H9 (cell line): Measurements from ENCODE around the gene ATAD3C. TPM values are rescaled to one million over a fixed set of nuclear protein-coding genes. Genes with fewer than 3 reads are reported as not detected.
A peak's percentile ranks its signal among the peaks of the same experiment; 100 is the strongest.

Experiments
- DNase-seq: peaks from one replicate; pipeline ENCODE4 v3.0.0-alpha.2; 2017
- H2AFZ ChIP-seq: one replicate; pipeline ENCODE4 v1.6.1; 2013; ENCODE audit warnings: mild to moderate bottlenecking, low read length, control low read depth, moderate library complexity
- H2AK5ac ChIP-seq: 2 replicates; pipeline ENCODE4 v1.6.1; 2013; ENCODE audit warnings: low read length, control low read depth, mixed read lengths; ENCODE audit not compliant: insufficient read length
- H2BK120ac ChIP-seq: one replicate; pipeline ENCODE4 v1.6.1; 2013; ENCODE audit warnings: low read depth, mild to moderate bottlenecking, low read length, control low read depth, inconsistent platforms; ENCODE audit not compliant: poor library complexity, severe bottlenecking
- H2BK12ac ChIP-seq: 2 replicates; pipeline ENCODE4 v1.6.1; 2013; ENCODE audit warnings: low read length, control low read depth, mixed read lengths, low read depth; ENCODE audit not compliant: insufficient read length
- H2BK15ac ChIP-seq: 2 replicates; pipeline ENCODE4 v1.6.1; 2013; ENCODE audit warnings: low read depth, low read length, control low read depth
- H2BK20ac ChIP-seq: one replicate; pipeline ENCODE4 v1.6.1; 2013; ENCODE audit warnings: low read depth, mild to moderate bottlenecking, low read length, control low read depth, inconsistent platforms; ENCODE audit not compliant: poor library complexity, severe bottlenecking
- H2BK5ac ChIP-seq: 2 replicates; pipeline ENCODE4 v1.6.1; 2013; ENCODE audit warnings: low read length, control low read depth, mixed read lengths; ENCODE audit not compliant: insufficient read length
- H3K14ac ChIP-seq: 2 replicates; pipeline ENCODE4 v1.6.1; 2013; ENCODE audit warnings: low read length, control low read depth; ENCODE audit not compliant: insufficient read depth
- H3K18ac ChIP-seq: 2 replicates; pipeline ENCODE4 v1.6.1; 2013; ENCODE audit warnings: low read depth, mild to moderate bottlenecking, mixed read lengths, low read length, control low read depth; ENCODE audit not compliant: insufficient read length
- H3K23ac ChIP-seq: 2 replicates; pipeline ENCODE4 v1.6.1; 2013; ENCODE audit warnings: low read length, control low read depth, mixed read lengths, low read depth; ENCODE audit not compliant: insufficient read length
- H3K23me2 ChIP-seq: 2 replicates; pipeline ENCODE4 v1.6.1; 2013; ENCODE audit warnings: low read depth, mild to moderate bottlenecking, mixed read lengths, low read length, control low read depth; ENCODE audit not compliant: insufficient read length, poor library complexity, severe bottlenecking
- H3K27ac ChIP-seq: 2 replicates; pipeline ENCODE4 v1.5.1; 2013; ENCODE audit warnings: low read length, control low read depth, mixed read lengths, low read depth; ENCODE audit not compliant: insufficient read length
- H3K27me3 ChIP-seq: 2 replicates; pipeline ENCODE4 v1.6.1; 2013; ENCODE audit warnings: low read length, control low read depth, inconsistent platforms; ENCODE audit not compliant: insufficient read depth
- H3K4ac ChIP-seq: 2 replicates; pipeline ENCODE4 v1.6.1; 2013; ENCODE audit warnings: low read depth, mild to moderate bottlenecking, control low read depth, inconsistent platforms, low read length, moderate library complexity
- H3K4me1 ChIP-seq: 2 replicates; pipeline ENCODE4 v1.6.1; 2013; ENCODE audit warnings: low read length, control low read depth, inconsistent platforms; ENCODE audit not compliant: insufficient read depth
- H3K4me2 ChIP-seq: 2 replicates; pipeline ENCODE4 v1.6.1; 2013; ENCODE audit warnings: low read length, control low read depth, mixed read lengths; ENCODE audit not compliant: insufficient read length, insufficient read depth
- H3K56ac ChIP-seq: 2 replicates; pipeline ENCODE4 v1.6.1; 2013; ENCODE audit warnings: low read depth, mild to moderate bottlenecking, mixed read lengths, low read length, control low read depth; ENCODE audit not compliant: insufficient read length
- H3K79me1 ChIP-seq: 2 replicates; pipeline ENCODE4 v1.6.1; 2013; ENCODE audit warnings: low read depth, mild to moderate bottlenecking, moderate library complexity, low read length, control low read depth, inconsistent platforms; ENCODE audit not compliant: insufficient read depth, poor library complexity, severe bottlenecking
- H3K79me2 ChIP-seq: 2 replicates; pipeline ENCODE4 v1.6.1; 2013; ENCODE audit warnings: low read length, control low read depth, inconsistent platforms; ENCODE audit not compliant: insufficient read depth
- H3K9ac ChIP-seq: 2 replicates; pipeline ENCODE4 v1.6.1; 2013; ENCODE audit warnings: low read length, control low read depth, mixed read lengths; ENCODE audit not compliant: insufficient read length; ENCODE audit errors: extremely low read depth
- H3K9me3 ChIP-seq: one replicate; pipeline ENCODE4 v1.6.1; 2013; ENCODE audit warnings: low read depth, low read length, inconsistent platforms; ENCODE audit not compliant: control insufficient read depth
- H3T11ph ChIP-seq: one replicate; pipeline ENCODE4 v1.6.1; 2013; ENCODE audit warnings: mild to moderate bottlenecking, low read length, control low read depth, inconsistent platforms
- H4K20me1 ChIP-seq: one replicate; pipeline ENCODE4 v1.6.1; 2013; ENCODE audit not compliant: control insufficient read depth, insufficient read length, insufficient read depth
- H4K5ac ChIP-seq: 2 replicates; pipeline ENCODE4 v1.6.1; 2013; ENCODE audit warnings: low read depth, mild to moderate bottlenecking, mixed read lengths, low read length, control low read depth; ENCODE audit not compliant: insufficient read length
- H4K8ac ChIP-seq: replicated peaks from 2 replicates; pipeline ENCODE4 v1.6.1; 2013; ENCODE audit warnings: low read length, control low read depth, mixed read lengths, low read depth; ENCODE audit not compliant: insufficient read length
- H4K91ac ChIP-seq: 2 replicates; pipeline ENCODE4 v1.6.1; 2013; ENCODE audit warnings: low read depth, mild to moderate bottlenecking, moderate library complexity, mixed read lengths, low read length, control low read depth; ENCODE audit not compliant: insufficient read length
- H3K27ac Mint-ChIP-seq, 3 experiments: 2 replicates in 2 of 3; 3 replicates in 1 of 3; pipeline ENCODE4 v1.8.0; 2020 to 2021; ENCODE audit warnings: mixed read lengths in 3 of 3, mild to moderate bottlenecking in 1 of 3, moderate library complexity in 1 of 3
- H3K27me3 Mint-ChIP-seq: 2 replicates; pipeline ENCODE4 v1.8.0; 2021; ENCODE audit warnings: low read depth, mild to moderate bottlenecking, moderate library complexity, mixed read lengths
- H3K36me3 Mint-ChIP-seq, 3 experiments: 2 replicates in 2 of 3; 3 replicates in 1 of 3; pipeline ENCODE4 v1.8.0; 2020 to 2021; ENCODE audit warnings: low read depth in 3 of 3, mixed read lengths in 3 of 3; ENCODE audit not compliant: insufficient read depth in 1 of 3
- H3K4me1 Mint-ChIP-seq, 2 experiments: 2 replicates each; pipeline ENCODE4 v1.8.0; 2020; ENCODE audit warnings: mixed read lengths in 2 of 2
- H3K4me3 Mint-ChIP-seq, 2 experiments: 2 replicates in 1 of 2; 3 replicates in 1 of 2; pipeline ENCODE4 v1.8.0; 2020 to 2021; ENCODE audit warnings: mild to moderate bottlenecking in 2 of 2, mixed read lengths in 2 of 2, moderate library complexity in 1 of 2
- H3K9me3 Mint-ChIP-seq, 2 experiments: 2 replicates in 1 of 2; 3 replicates in 1 of 2; pipeline ENCODE4 v1.8.0; 2020; ENCODE audit warnings: mild to moderate bottlenecking in 2 of 2, mixed read lengths in 2 of 2, moderate library complexity in 1 of 2
- CTCF ChIP-seq: fragments of 200-600 bp; sonication (generic); conservative IDR thresholded peaks from 3 replicates; pipeline ENCODE4 v1.8.0; 2021; ENCODE audit warnings: antibody characterized with exemption, mild to moderate bottlenecking
- WGBS: extraction: QIAGEN DNeasy Blood & Tissue Kit; methylation state at CpG from one replicate; pipeline ENCODE4 v1.1.7; 2013; ENCODE audit warnings: missing lambda C conversion rate, low lambda C conversion rate, mixed read lengths; ENCODE audit not compliant: insufficient read length; ENCODE audit errors: extremely low coverage; 5-methylcytosine and 5-hydroxymethylcytosine counted together
- total RNA-seq: library from RNA; stranded (reverse); gene quantifications from 2 replicates; pipeline ENCODE4 v1.2.1, GENCODE V29; 2021

Gene ATAD3C
- total RNA-seq, 1 experiment from 2014 or later = 7.7 TPM

GRCh38 chr1:1399872-1400575, 49.5 kb upstream of the ATAD3C start:
- H3K79me2 ChIP-seq = peaks cover 8% of the 10 kb centered on the region; the same call in 1 of the 2 replicates
- peak overlapping the region; percentile 90 for H3K4me3 Mint-ChIP-seq

More at GRCh38 chr1:1399872-1400575, 49.5 kb upstream of the ATAD3C start:
- peaks cover 2% of the 10 kb centered on the region for H4K20me1 ChIP-seq
- TF ChIP-seq CTCF = no peak
- H3K4me2 ChIP-seq = peak overlapping the region; percentile 69
- no peaks in the 10 kb centered on the region for H3K4me1 ChIP-seq
- H4K91ac ChIP-seq = no peak overlapping the region
- H3K23ac ChIP-seq = no peak overlapping the region
- H2BK12ac ChIP-seq = no peak overlapping the region
- peak overlapping the region; percentile 88 for H3K9ac ChIP-seq
- no peak overlapping the region for H3K27ac ChIP-seq
- H2AFZ ChIP-seq = no peak overlapping the region
- H3K36me3 Mint-ChIP-seq = peaks cover 50 to 88% (median 70%) of the 10 kb centered on the region in 3 experiments
- DNase-seq = no peak
- H2AK5ac ChIP-seq = no peak overlapping the region
- no peak overlapping the region for H2BK15ac ChIP-seq
- H3K27ac Mint-ChIP-seq = peak overlapping the region; percentile 83 to 96 (median 93); a peak in 6 of 7 replicates
- no peak overlapping the region for H4K8ac ChIP-seq
- peak overlapping the region; percentile 76 for H3K14ac ChIP-seq
- H3K79me1 ChIP-seq = peaks cover 12% of the 10 kb centered on the region
- H3K9me3 Mint-ChIP-seq = peaks cover 0 to 2% of the 10 kb centered on the region in 2 experiments; a peak in 2 of 5 replicates
- H4K5ac ChIP-seq = no peak overlapping the region
- peaks cover 1% of the 10 kb centered on the region; the same call in 1 of the 2 replicates for H3K27me3 Mint-ChIP-seq
- WGBS = no CpG with 5 or more reads among the region's 34 CpGs
- no peak overlapping the region for H2BK5ac ChIP-seq
- H3T11ph ChIP-seq = no peak overlapping the region
- H3K18ac ChIP-seq = no peak overlapping the region
- H3K56ac ChIP-seq = no peak overlapping the region
- H3K9me3 ChIP-seq = no peaks in the 10 kb centered on the region
- no peaks in the 10 kb centered on the region for H3K27me3 ChIP-seq
- H3K4me1 Mint-ChIP-seq = peaks cover 24 to 32% of the 10 kb centered on the region in 2 experiments
- no peak overlapping the region for H3K4ac ChIP-seq
- no peak overlapping the region for H2BK20ac ChIP-seq
- H2BK120ac ChIP-seq = no peak overlapping the region
- H3K23me2 ChIP-seq = peaks cover 11% of the 10 kb centered on the region
